K562 (cell line): ENCODE measurements around the gene TSSK1B. TPM values are rescaled to one million over a fixed set of nuclear protein-coding genes. Genes with fewer than 3 reads are reported as not detected.

Experiments used
- ATAC-seq: fragments of 200-7000 bp; cut with Tn5 transposase; 3 replicates; pipeline ENCODE4 v1.9.1; 2020; ENCODE audit warnings: moderate library complexity
- BruUV-seq: library from RNA; stranded (reverse); fragments of 400-500 nt; replicated peaks from 2 replicates; lab custom pipeline; 2021; lab: Mats Ljungman, UMichigan
- CTCF ChIA-PET: fragments of 300-600 bp; formaldehyde crosslinking; extraction: SDS; loops from one replicate; lab custom pipeline; 2021; ENCODE audit warnings: low intra/inter-chr PET ratio; lab: Yijun Ruan, JAX
- POLR2A ChIA-PET: fragments of 300-600, 350-650 bp; sonication (Branson Sonifier 250); formaldehyde crosslinking; extraction: SDS; loops from one replicate; lab custom pipeline; 2021; ENCODE audit warnings: antibody characterized with exemption, inconsistent platforms; lab: Yijun Ruan, JAX
- DNase-seq, 4 experiments: peaks; one replicate each; pipeline versions ENCODE4 v3.0.0 to v3.0.0-alpha.2; 2011 to 2018; ENCODE audit warnings: low spot score in 3 of 4, mixed read lengths in 3 of 4; ENCODE audit errors: extremely low read depth in 1 of 4
- FAIRE-seq: peaks from 2 replicates; lab custom pipeline; 2011; peaks lifted over from hg19 to GRCh38; lab: Jason Lieb, UNC
- H2AFZ ChIP-seq: 2 replicates; pipeline ENCODE4 v1.6.0; 2011; ENCODE audit warnings: low read depth, low read length, control low read depth, inconsistent platforms
- H3K27ac ChIP-seq: fragments of 200-600 bp; 3 replicates; pipeline ENCODE4 v1.8.0; 2011; ENCODE audit warnings: low read depth, mild to moderate bottlenecking, control low read depth, inconsistent platforms, low read length, moderate library complexity, mixed read lengths; ENCODE audit errors: extremely low read depth
- H3K27me3 ChIP-seq, 2 experiments: fragments of 300-600 bp in 1 of 2; 2 replicates in 1 of 2; 3 replicates in 1 of 2; pipeline versions ENCODE4 v1.6.0 to v1.8.0; 2011; ENCODE audit warnings: inconsistent platforms in 2 of 2, low read length in 2 of 2, mild to moderate bottlenecking in 1 of 2, mixed read lengths in 1 of 2, moderate library complexity in 1 of 2; ENCODE audit not compliant: control insufficient read depth in 2 of 2, insufficient read depth in 2 of 2
- H3K36me3 ChIP-seq: fragments of 300-600 bp; 3 replicates; pipeline ENCODE4 v1.8.0; 2011; ENCODE audit warnings: mild to moderate bottlenecking, low read length, inconsistent platforms; ENCODE audit not compliant: control insufficient read depth, insufficient read depth
- H3K4me1 ChIP-seq, 2 experiments: fragments of 200-600 bp in 1 of 2; replicated peaks in 1 of 2; 2 replicates in 1 of 2; 3 replicates in 1 of 2; pipeline versions ENCODE4 v1.5.1 to v1.8.0; 2011; ENCODE audit warnings: inconsistent platforms in 2 of 2, low read length in 2 of 2, mild to moderate bottlenecking in 1 of 2, mixed read lengths in 1 of 2, moderate library complexity in 1 of 2; ENCODE audit not compliant: control insufficient read depth in 2 of 2, insufficient read depth in 2 of 2
- H3K4me2 ChIP-seq: 2 replicates; pipeline ENCODE4 v1.6.1; 2011; ENCODE audit warnings: low read length, control low read depth, inconsistent platforms, mixed read lengths; ENCODE audit not compliant: insufficient read depth
- H3K4me3 ChIP-seq: fragments of 200-600 bp; sonication (generic), shearing (Covaris generic); 2 replicates; pipeline ENCODE4 v1.5.1; 2016; ENCODE audit warnings: control low read depth, inconsistent platforms
- H3K79me2 ChIP-seq: fragments of 200-600 bp; 3 replicates; pipeline ENCODE4 v1.8.0; 2011; ENCODE audit warnings: low read length, inconsistent platforms; ENCODE audit not compliant: control insufficient read depth, insufficient read depth
- H3K9ac ChIP-seq, 2 experiments: 2 replicates each; pipeline versions ENCODE4 v1.6.0 to v1.6.1; 2011; ENCODE audit warnings: low read depth in 2 of 2, low read length in 2 of 2, control low read depth in 1 of 2, inconsistent platforms in 1 of 2, mild to moderate bottlenecking in 1 of 2, mixed read lengths in 1 of 2; ENCODE audit not compliant: insufficient read depth in 1 of 2
- H3K9me1 ChIP-seq: one replicate; pipeline ENCODE4 v1.6.0; 2011; ENCODE audit warnings: inconsistent platforms, mild to moderate bottlenecking, low read length, moderate library complexity; ENCODE audit not compliant: control insufficient read depth, insufficient read depth
- H3K9me3 ChIP-seq: replicated peaks from 2 replicates; pipeline ENCODE4 v1.5.1; 2011; ENCODE audit warnings: low read depth, low read length, inconsistent platforms; ENCODE audit not compliant: control insufficient read depth, insufficient read depth
- H4K20me1 ChIP-seq: replicated peaks from 2 replicates; pipeline ENCODE4 v1.6.1; 2011; ENCODE audit warnings: low read length, inconsistent platforms, mixed read lengths; ENCODE audit not compliant: control insufficient read depth, insufficient read depth
- DMBX1 ChIP-seq: fragments of 250-450 bp; sonication (Bioruptor Pico); IDR thresholded peaks from 2 replicates; pipeline ENCODE4 v1.8.0; 2022; ENCODE audit warnings: inconsistent platforms, mild to moderate bottlenecking, moderate library complexity, borderline replicate concordance
- ID3 ChIP-seq, 2 experiments: fragments of 250-450 bp in 1 of 2; fragments of 450-650 bp in 1 of 2; sonication (Bioruptor Pico) in 1 of 2; IDR thresholded peaks; 2 replicates each; pipeline versions ENCODE4 v1.6.1 to v1.8.0; 2016 to 2021; ENCODE audit warnings: mild to moderate bottlenecking in 2 of 2, moderate library complexity in 2 of 2, missing compliant biosample characterization in 1 of 2, missing genetic modification characterization in 1 of 2
- MAFG ChIP-seq: fragments of 450-650 bp; conservative IDR thresholded peaks from 2 replicates; pipeline ENCODE4 v1.6.1; 2016; ENCODE audit warnings: missing genetic modification characterization, missing compliant biosample characterization
- RAD21 ChIP-seq, 2 experiments: fragments of 250-450 bp in 1 of 2; fragments of 450-650 bp in 1 of 2; sonication (Bioruptor Pico) in 1 of 2; formaldehyde crosslinking in 1 of 2; IDR thresholded peaks in 1 of 2; conservative IDR thresholded peaks in 1 of 2; 2 replicates each; pipeline versions ENCODE4 v1.4.0 to v1.8.0; 2020 to 2022; ENCODE audit warnings: mild to moderate bottlenecking in 2 of 2, moderate library complexity in 1 of 2
- SMC3 ChIP-seq: conservative IDR thresholded peaks from 2 replicates; pipeline ENCODE4 v1.6.1; 2011; ENCODE audit warnings: low read depth, low read length, improper control_type of control experiment; ENCODE audit not compliant: insufficient read depth
- ZKSCAN1 ChIP-seq: fragments of 150-350 bp; IDR thresholded peaks from 2 replicates; pipeline ENCODE4 v1.6.1; 2016; ENCODE audit warnings: low read depth, low read length
- WGBS: fragments of 100-300 bp; shearing (Covaris generic); methylation state at CpG from one replicate; pipeline ENCODE4 v1.1.6; 2016; ENCODE audit warnings: low coverage, mixed read lengths; ENCODE audit not compliant: insufficient coverage; ENCODE audit errors: missing lambda C conversion rate; 5-methylcytosine and 5-hydroxymethylcytosine counted together
- in situ Hi-C: fragments of 300-500 bp; cut with MboI; formaldehyde crosslinking; loops from 4 replicates; pipeline ENCODE4 v1.15.0; 2018; ENCODE audit warnings: inconsistent platforms, mixed read lengths
- intact Hi-C: fragments of 100-400 bp; cut with micrococcal nuclease; formaldehyde crosslinking; loops from 2 replicates; pipeline ENCODE4 v1.14.2; 2022
- polyA plus RNA-seq, 8 experiments: library from polyadenylated mRNA; depleted of rRNA in 4 of 8; stranded (reverse) in 5 of 8; unstranded in 3 of 8; fragments of >200 nt; fragmentation: Nextera tagmentation in 2 of 8; fragmentation: Illumina TruSeq in 1 of 8; extraction: Ambion mirVana in 2 of 8; extraction: Trizol in 1 of 8; gene quantifications; 2 replicates each; pipeline versions ENCODE4 v1.2.1 to v1.2.3, GENCODE V29; 2011 to 2014; ENCODE audit warnings: inconsistent platforms in 1 of 8, missing spikeins in 1 of 8
- total RNA-seq, 7 experiments: library from RNA; depleted of rRNA in 6 of 7; stranded (reverse); fragments of >200 nt in 6 of 7; fragmentation: Illumina TruSeq in 2 of 7; extraction: Trizol in 2 of 7; gene quantifications; 2 replicates each; pipeline versions ENCODE4 v1.2.1 to v1.2.3, GENCODE V29; 2011 to 2021; ENCODE audit warnings: low replicate concordance in 1 of 7
- TF ChIP-seq, protein P1 (sequence below): sonication (generic); formaldehyde crosslinking; IDR thresholded peaks from 2 replicates; pipeline ENCODE4 v1.9.0; 2022; ENCODE audit warnings: mild to moderate bottlenecking, missing genetic modification reagents
- TF ChIP-seq, protein P2 (sequence below), 3 experiments: IDR thresholded peaks in 2 of 3; conservative IDR thresholded peaks in 1 of 3; 2 replicates each; pipeline ENCODE4 v1.5.1; 2011 to 2012; ENCODE audit warnings: low read length in 3 of 3, mild to moderate bottlenecking in 3 of 3, control low read depth in 2 of 3, improper control_type of control experiment in 1 of 3, inconsistent platforms in 1 of 3, low read depth in 1 of 3, mixed read lengths in 1 of 3, moderate library complexity in 1 of 3; ENCODE audit not compliant: insufficient read depth in 2 of 3

TSSK1B gene
- total and polyA plus RNA-seq, 9 of the 15 experiments (the other 6 are each of a cell fraction or from before 2014, with no cell fraction given): not detected

GRCh38 chr5:113447498-113448050, 12.8 kb upstream of the TSSK1B start:
- Histone ChIP-seq H3K4me2 (no peak overlapping the region), H3K9me1 (no peaks in the 10 kb centered on the region), H3K27me3 (no peaks in the 10 kb centered on the region; a peak in 1 of 5 replicates), H3K9me3 (no peaks in the 10 kb centered on the region), H4K20me1 (no peaks in the 10 kb centered on the region), H3K4me1 (no peaks in the 10 kb centered on the region), H3K4me3 (no peak overlapping the region), H3K27ac (no peak overlapping the region), H3K79me2 (no peaks in the 10 kb centered on the region), H3K36me3 (no peaks in the 10 kb centered on the region), H3K9ac (no peak overlapping the region), H2AFZ (no peak overlapping the region)
- FAIRE-seq (peak; percentile 49), DNase-seq (peak in 2 of 4 experiments; percentile 21 to 34), ATAC-seq (peak; percentile 87)
- intact Hi-C loops (loop anchor here (5.0 to 10.0 kb wide), 2 partner anchors 60 to 157 kb away; no protein-coding TSS in a partner anchor), in situ Hi-C loops (loop anchor here (5.0 kb wide), 1 partner anchor 50 kb away; no protein-coding TSS in a partner anchor)
- ChIA-PET POLR2A (no interaction called here), CTCF (no interaction called here)
- WGBS: 5% methylated on average over 3 of the region's 4 CpGs
- BruUV-seq: no TSS peak
- TF ChIP-seq MAFG (tag) (no peak), ID3 (CRISPR knock-in tag; IDR thresholded peaks at IDR 0.05) (no peak), ID3 (tag; IDR thresholded peaks at IDR 0.05) (no peak), SMC3 (peak; percentile 33; the same call in 1 of the 2 replicates), DMBX1 (no peak), RAD21 (CRISPR knock-in tag; conservative IDR thresholded peaks at IDR 0.05 in 1 of 2, IDR thresholded peaks at IDR 0.05 in 1 of 2) (peak in 1 of 2 experiments; percentile 41; a peak in 3 of 4 replicates), ZKSCAN1 (no peak)
- TF ChIP-seq, protein P1, sequence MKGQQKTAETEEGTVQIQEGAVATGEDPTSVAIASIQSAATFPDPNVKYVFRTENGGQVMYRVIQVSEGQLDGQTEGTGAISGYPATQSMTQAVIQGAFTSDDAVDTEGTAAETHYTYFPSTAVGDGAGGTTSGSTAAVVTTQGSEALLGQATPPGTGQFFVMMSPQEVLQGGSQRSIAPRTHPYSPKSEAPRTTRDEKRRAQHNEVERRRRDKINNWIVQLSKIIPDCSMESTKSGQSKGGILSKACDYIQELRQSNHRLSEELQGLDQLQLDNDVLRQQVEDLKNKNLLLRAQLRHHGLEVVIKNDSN (CRISPR knock-in tag): no peak
- TF ChIP-seq, protein P2, sequence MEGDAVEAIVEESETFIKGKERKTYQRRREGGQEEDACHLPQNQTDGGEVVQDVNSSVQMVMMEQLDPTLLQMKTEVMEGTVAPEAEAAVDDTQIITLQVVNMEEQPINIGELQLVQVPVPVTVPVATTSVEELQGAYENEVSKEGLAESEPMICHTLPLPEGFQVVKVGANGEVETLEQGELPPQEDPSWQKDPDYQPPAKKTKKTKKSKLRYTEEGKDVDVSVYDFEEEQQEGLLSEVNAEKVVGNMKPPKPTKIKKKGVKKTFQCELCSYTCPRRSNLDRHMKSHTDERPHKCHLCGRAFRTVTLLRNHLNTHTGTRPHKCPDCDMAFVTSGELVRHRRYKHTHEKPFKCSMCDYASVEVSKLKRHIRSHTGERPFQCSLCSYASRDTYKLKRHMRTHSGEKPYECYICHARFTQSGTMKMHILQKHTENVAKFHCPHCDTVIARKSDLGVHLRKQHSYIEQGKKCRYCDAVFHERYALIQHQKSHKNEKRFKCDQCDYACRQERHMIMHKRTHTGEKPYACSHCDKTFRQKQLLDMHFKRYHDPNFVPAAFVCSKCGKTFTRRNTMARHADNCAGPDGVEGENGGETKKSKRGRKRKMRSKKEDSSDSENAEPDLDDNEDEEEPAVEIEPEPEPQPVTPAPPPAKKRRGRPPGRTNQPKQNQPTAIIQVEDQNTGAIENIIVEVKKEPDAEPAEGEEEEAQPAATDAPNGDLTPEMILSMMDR (IDR thresholded peaks at IDR 0.05 in 2 of 3, conservative IDR thresholded peaks at IDR 0.05 in 1 of 3; ENCODE audit: insufficient read depth in 2 of 3, low read depth in 1 of 3, low read length in 3 of 3): peak; percentile 39 to 51 (median 47)
